Measurements from ENCODE around the gene DEFB129.
"Not testable (repeated sequence)": the region's sequence is repeated elsewhere in the genome, so short reads cannot be mapped to it uniquely, and the experiment has no call there.

Gene DEFB129, protein sequence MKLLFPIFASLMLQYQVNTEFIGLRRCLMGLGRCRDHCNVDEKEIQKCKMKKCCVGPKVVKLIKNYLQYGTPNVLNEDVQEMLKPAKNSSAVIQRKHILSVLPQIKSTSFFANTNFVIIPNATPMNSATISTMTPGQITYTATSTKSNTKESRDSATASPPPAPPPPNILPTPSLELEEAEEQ

GRCh38 chr20:226958-227357 is at the start of gene DEFB129:
TSS of gene DEFB129 (plus strand) at chr20:227258. CDS start at chr20:227289, 31 bp downstream.
- no peak for DNase-seq (ENCODE audit: low read depth, low spot score)

- DNase-seq (ENCODE audit: low read depth, low spot score), result no peak
Observed at GRCh38 chr20:184288-184687, 42.8 kb upstream of the DEFB129 start.

GRCh38 chr20:187733-188132 is 39.3 kb upstream of the DEFB129 start:
- no peak for DNase-seq (ENCODE audit: low read depth, low spot score)

- DNase-seq (ENCODE audit: low read depth, low spot score), result no peak
Observed at GRCh38 chr20:189611-190010, 37.4 kb upstream of the DEFB129 start, which contains the start of gene DEFB128. TSS of gene DEFB128 (minus strand) at chr20:189711. CDS start at chr20:189623, 88 bp downstream.

DNA sequence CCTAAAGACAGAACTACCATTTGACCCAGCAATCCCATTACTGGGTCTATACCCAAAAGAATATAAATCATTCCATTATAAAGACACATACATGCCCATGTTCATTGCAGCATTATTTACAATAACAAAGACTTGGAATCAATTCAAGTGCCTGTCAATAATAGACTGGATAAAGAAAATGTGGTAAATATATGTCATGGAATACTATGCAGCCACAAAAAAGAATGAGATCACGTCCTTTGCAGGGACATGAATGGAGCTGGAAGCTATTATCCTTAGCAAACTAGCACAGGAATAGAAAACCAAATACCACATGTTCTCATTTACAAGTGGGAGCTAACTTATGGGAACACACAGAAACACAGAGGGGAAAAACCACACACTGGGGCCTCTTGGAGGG is 28.8 kb upstream of the DEFB129 start:
- DNase-seq (ENCODE audit: low read depth, low spot score), result no peak

DNA sequence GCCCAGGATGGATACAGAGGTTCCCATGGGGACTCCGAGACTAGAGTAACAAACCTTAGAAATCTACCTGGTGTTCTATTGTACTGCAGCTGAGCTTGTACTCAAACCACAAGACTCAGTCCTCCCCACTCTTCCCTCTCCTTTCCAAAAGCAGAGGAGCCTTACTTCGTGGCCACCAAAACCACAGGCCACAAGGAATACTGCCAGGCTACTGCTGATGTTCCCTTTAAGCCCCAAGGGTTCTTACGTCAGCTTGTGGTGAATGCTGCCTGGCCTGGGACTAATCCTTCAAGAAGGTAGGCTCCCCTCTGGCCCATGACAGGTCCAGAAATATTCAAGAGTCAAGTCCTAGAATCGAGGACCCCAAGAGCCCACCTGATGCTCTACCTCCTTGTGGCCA is 27.1 kb upstream of the DEFB129 start:
- DNase-seq (ENCODE audit: low read depth, low spot score), result no peak

GRCh38 chr20:203630-204029 is 23.4 kb upstream of the DEFB129 start:
- DNase-seq (ENCODE audit: low read depth, low spot score), result not testable (repeated sequence)

DNA sequence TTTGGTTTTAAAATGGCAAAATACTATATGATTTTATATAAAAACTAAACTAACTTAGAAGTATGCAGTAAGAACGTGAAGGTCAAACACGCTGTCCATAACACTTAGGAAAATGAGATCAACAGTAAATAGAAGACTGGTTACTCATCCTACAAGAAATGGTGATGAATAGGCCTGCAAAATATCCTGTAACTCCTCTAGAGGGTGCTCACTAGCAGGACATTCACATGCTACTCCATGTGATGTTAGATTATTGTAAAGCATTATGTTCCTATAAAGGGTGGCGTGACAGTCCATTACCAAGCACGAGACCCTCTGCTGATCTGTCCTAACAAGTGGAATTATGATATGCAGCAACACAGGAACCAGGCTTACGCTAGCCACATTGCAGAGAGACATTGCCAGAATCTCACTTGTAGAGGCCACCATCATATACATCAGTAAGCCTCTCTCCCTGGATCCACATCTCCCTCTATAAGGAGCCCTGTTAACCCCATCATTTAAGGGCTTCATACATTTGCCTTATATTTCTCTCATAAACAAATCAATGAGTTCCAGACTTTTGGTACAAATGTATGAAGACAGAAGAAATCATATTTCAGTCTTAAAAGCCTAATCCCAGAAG is 18.0 kb upstream of the DEFB129 start:
- no peak for DNase-seq (ENCODE audit: low read depth, low spot score)

GRCh38 chr20:210809-211502 is 16.1 kb upstream of the DEFB129 start:
- no peak for DNase-seq (ENCODE audit: low read depth, low spot score)

- DNase-seq (ENCODE audit: low read depth, low spot score), result no peak
Observed at GRCh38 chr20:214383-214782, 12.7 kb upstream of the DEFB129 start.

GRCh38 chr20:215796-216195 is 11.3 kb upstream of the DEFB129 start:
- DNase-seq (ENCODE audit: low read depth, low spot score), result no peak

DNA sequence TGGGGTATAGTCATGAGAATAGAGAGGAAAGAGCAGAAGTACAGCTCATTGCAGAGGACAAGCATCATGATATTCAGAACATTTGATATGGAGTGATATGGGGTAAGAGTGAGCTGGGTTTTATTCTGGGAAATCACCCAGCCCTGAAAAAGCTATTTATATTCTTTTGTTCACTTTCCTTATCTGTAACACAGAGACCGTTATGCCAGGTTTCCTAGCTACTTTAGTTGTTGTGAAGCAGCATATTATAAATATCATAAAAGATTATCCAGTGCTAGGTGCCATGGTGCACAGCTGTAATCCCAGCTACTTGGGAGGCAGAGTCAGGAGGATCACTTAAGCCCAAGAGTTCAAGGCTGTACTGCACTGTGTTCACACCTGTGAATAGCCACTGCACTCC is 9.8 kb upstream of the DEFB129 start:
- no peak for DNase-seq (ENCODE audit: low read depth, low spot score)

DNA sequence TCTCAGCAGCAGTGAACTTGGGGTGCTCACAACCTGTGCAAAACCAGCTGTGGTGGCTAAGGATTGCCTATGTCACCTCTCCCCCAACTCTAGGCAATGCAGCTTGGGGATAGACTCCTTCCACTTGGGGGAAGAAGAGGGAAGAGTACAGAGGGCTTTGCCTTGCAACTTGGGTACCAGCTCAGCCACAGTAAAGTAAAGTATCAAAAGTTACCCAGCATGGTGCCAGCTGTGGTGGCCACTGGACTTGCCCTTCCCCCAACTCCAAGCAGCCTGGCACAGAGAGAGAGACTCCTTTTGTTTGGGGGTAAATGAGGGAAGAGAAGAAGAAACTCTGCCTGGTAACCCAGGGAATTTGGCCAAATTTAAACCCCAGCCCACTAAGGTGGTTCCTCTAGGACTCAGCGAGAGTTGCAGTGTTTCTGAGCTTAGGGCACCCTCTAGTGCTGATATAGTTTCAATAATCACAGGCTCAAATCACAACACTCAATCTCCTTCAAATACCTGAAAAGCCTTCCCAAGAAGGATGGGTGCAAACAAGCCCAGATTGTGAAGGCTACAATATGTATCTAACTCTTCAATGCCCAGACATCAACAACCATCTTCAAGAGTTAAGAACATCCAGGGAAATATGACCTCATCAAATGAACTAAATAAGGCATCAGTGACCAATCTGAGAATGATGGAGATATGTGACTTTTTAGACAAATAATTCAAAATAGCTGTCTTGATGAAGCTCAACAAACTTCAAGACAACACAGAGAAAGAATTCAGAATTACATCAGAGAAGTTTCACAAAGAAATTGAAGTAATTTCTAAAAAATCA is 7.6 kb upstream of the DEFB129 start:
- DNase-seq (ENCODE audit: low read depth, low spot score), result no peak

- no peak for DNase-seq (ENCODE audit: low read depth, low spot score)
Observed at GRCh38 chr20:221258-221830, 5.7 kb upstream of the DEFB129 start.

DNA sequence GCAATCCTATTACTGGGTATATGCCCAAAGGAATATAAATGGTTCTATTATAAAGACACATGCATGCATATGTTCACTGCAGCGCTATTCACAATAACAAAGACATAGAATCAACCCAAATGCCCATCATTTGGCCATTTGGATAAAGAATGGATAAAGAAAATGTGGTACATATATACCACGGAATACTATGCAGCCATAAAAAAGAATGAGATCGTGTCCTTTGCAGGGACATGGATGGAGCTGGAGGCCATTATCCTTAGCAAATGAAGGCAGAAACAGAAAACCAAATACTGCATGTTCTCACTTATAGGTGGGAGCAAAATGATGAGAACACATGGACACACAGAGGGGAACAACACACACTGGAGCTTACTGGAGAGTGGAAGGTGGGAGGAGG is 1.2 kb upstream of the DEFB129 start:
- not testable (repeated sequence) for DNase-seq (ENCODE audit: low read depth, low spot score)

DNA sequence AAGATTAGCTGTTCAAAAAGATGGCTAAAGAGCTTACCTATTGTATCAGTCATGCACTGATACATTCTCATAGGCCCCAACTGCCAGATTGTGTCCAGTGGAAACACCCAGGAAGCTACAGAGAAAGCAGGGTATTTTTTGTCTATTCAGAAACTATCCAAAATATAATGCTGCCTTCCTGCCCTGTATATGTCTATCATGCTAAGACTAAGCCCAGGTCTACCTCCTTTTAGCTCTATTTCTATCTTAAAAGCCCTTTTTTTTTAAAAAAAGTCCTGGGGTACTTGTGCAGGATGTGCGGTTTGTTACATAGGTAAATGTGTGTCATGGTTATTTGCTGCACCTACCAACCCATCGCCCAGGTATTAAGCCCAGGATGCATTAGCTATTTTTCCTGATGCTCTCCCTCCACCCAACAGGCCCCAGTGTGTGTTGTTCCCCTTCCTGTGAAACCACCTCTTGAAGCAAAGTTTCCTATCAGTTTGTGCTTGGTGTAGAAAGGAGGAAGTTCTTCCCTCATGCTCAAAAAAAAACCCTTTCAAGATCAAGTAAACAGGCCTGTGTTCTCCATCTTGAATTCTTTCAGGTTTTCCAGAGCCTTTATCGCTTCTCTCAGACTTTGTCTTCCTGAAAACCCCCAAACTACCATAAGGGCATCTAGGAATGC is 514 bp downstream of the DEFB129 start:
- DNase-seq (ENCODE audit: low read depth, low spot score), result no peak

DNA sequence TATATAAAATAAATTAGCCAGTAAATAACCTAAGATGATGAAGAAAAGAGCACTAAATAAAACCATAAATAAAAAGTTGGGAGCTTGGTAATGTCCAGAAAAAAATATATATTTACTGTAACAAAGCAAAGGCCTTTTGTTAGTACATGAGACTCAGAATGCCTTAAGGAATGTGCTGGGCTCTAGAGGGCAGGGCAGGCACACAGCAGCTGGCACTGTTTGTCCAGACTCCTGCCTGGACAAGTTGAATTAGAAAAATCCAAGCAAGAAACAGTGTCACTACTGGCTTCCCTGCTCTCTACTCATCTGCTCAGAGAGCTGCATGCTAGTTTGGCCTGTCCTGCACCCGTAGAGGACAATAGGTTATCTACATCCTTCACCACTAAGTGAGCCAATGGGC is 8.8 kb downstream of the DEFB129 start:
- DNase-seq (ENCODE audit: low read depth, low spot score), result no peak

DNA sequence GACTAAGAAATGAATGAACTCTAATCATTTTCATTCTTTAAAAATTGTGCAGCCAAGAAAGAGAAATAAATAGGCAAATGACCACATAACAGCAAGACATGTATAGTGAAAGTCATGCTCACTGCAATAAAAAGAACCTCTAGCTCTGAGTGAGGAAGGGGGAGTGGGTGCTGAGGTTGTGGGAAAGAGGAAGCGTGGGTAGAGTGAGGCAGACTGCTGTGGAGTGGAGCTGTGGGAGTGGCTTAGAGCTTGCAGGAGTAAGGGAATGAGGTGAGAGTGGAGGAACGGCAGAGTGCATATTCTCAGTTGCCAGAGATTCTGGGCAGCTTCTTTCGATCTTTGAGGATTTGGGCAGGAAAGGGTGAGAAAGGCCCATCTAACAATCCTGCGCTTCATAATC is 10.4 kb downstream of the DEFB129 start:
- no peak for DNase-seq (ENCODE audit: low read depth, low spot score)

- no peak for DNase-seq (ENCODE audit: low read depth, low spot score)
Observed at GRCh38 chr20:237929-238328, 10.9 kb downstream of the DEFB129 start.

- no peak for DNase-seq (ENCODE audit: low read depth, low spot score)
Observed at GRCh38 chr20:242905-243304, 15.8 kb downstream of the DEFB129 start.

DNA sequence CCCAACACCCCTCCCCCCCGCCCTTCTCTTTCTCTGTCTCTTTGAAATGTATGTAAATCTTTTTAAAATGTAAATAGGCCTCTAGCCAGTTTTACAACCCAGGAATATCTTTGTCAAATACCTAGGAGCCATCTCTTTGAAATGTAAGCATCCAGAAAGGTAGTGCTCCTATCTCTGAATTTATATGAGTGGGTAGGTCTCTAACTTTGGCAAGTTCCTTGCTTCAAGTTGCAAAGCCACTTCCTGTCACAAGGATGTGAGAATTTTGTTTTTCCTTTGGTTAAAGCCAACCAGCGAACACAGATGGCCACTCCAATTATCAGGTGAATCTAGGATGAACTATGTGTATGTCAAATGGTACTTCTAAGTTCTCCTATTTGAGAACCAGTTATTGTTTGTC is 24.3 kb downstream of the DEFB129 start:
- DNase-seq (ENCODE audit: low read depth, low spot score), result no peak
